Astrocyte of the hippocampus (primary cell): ENCODE data around the gene NPEPL1.
"Not testable (repeated sequence)": the region's sequence is repeated elsewhere in the genome, so short reads cannot be mapped to it uniquely, and the experiment has no call there.

Experiments
- DNase-seq: peaks from one replicate; pipeline ENCODE4 v3.0.0; 2011; ENCODE audit warnings: low read depth, low spot score

The NPEPL1 gene

GRCh38 chr20:58712806-58713731 lies 20.5 kb downstream of the NPEPL1 start:
- peak; percentile 0 for DNase-seq

DNA sequence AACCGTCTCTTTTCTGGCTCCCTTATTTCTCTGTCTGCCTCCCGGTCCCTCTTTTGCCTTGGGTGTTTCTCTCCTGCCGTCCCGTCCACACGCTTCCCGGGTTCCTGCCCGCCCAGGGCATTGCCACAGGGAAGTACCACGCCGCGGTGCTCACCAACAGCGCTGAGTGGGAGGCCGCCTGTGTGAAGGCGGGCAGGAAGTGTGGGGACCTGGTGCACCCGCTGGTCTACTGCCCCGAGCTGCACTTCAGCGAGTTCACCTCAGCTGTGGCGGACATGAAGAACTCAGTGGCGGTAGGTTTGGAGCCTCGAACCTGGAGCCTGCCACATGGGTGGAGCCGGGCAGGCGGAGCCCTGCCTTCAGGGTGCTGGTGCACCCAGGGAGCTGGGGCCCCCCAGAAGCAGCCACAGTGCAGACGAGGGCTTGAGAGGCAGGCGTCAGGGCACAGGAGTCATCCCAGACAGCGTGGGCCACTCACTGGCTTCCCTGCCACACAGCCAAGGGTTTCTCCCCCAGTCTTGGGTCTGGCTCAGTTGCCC lies 21.3 kb downstream of the NPEPL1 start:
- no peak for DNase-seq

GRCh38 chr20:58714340-58714922 lies 21.8 kb downstream of the NPEPL1 start:
- DNase-seq: peak; percentile 0

GRCh38 chr20:58714923-58715351 lies 22.3 kb downstream of the NPEPL1 start:
- DNase-seq: no peak

DNA sequence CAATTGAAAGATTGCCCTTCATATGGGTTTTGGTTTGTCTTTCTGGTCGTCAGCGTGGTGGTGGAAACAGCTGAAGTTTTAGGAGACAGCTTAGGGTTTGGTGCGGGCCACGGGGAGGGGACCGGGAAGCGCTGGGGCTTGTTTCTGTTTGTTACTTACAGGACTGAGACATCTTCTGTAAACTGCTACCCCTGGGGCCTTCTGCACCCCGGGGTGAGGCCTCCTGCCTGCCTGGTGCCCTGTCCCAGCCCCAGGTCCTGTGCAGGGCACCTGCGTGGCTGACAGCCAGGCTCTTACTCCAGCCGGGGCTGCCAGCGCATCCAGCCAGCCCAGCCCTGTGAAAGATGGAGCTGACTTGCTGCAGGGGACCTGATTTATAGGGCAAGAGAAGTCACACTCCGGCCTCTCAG lies 22.8 kb downstream of the NPEPL1 start:
- no peak for DNase-seq

GRCh38 chr20:58715801-58716475 lies 23.3 kb downstream of the NPEPL1 start:
- DNase-seq: no peak

- DNase-seq: no peak
Measured at GRCh38 chr20:58716476-58717277, 24.1 kb downstream of the NPEPL1 start.

DNA sequence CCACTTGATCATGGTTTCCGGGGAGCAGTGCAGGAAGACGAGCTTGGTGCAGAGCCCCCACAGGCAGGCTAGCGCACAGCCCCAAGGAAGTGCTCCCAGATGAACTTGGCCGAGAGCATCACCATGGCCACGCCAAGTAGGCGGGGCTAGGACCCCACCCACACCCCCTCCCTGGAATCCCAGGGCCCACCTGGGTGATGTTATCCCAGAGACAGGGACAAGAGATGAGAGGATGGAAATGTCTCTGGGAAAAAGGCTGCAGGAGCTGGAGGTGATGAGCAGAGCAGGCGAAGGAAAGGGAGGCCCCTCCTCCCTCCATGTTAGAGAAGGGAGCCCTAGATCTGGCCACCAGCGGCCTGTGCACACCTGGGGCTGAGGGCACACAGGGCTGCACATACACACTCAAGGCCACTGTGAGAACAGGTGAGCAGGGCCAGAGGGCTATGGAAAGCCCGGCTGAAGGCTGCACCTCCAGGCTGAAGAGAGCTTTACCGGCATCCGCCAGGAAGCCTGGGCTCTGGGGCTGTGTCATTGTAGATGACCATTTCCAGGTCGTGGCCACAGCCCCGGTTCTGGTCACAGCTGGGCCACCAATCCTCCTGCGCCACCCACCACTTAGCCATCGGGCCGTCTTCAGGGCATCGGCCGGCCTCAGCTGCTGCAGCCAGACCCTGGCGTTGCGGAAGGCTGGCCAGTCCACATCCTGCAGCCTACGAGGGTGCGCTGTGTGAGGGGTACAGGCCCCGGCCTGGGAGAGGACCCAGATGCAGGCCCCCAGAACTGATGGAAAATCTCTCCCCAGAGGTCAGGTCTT lies 24.9 kb downstream of the NPEPL1 start:
- no peak for DNase-seq

- no peak for DNase-seq
Measured at GRCh38 chr20:58718121-58718563, 25.5 kb downstream of the NPEPL1 start.

- no peak for DNase-seq
Measured at GRCh38 chr20:58718729-58719128, 26.1 kb downstream of the NPEPL1 start.

- DNase-seq: no peak
Measured at GRCh38 chr20:58719258-58719657, 26.7 kb downstream of the NPEPL1 start.

DNA sequence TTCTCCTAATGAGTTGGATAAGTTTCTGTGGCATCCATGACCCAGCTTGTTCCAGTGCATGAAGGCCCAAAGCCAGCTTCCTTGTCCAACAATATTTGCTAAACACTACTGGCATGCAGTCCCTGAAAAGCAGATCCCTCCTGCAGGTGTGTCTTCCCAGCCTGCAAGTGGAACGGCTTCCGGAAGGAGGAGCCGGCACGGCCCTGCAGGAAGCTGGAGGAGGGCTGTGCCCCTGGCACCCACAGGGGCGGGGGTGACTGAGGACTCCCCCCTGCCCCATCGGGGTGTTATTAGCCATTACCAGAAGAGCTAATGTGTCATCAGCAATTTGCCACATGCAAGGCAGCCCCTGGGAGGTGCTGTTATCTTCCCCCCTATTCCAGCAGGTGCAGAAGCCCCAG lies 27.4 kb downstream of the NPEPL1 start:
- DNase-seq: no peak

DNA sequence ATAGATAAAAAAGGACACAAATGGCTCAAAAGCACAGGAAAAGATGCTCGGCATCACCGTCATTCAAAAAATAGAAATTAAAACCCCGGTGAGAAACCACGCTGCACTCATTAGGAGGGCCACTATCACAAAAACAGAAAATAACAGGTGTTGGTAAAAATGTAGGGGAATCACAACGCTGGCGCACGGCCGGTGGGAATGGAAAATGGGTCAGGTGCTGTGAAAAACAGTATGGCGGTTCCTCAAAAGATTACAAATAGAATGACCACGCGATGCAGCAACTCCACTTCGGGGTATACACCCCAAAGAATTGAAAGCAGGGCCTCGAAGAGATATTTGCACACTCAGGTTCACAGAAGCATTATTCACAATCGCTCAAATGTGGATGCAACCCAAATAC lies 28.3 kb downstream of the NPEPL1 start:
- DNase-seq: no peak

DNA sequence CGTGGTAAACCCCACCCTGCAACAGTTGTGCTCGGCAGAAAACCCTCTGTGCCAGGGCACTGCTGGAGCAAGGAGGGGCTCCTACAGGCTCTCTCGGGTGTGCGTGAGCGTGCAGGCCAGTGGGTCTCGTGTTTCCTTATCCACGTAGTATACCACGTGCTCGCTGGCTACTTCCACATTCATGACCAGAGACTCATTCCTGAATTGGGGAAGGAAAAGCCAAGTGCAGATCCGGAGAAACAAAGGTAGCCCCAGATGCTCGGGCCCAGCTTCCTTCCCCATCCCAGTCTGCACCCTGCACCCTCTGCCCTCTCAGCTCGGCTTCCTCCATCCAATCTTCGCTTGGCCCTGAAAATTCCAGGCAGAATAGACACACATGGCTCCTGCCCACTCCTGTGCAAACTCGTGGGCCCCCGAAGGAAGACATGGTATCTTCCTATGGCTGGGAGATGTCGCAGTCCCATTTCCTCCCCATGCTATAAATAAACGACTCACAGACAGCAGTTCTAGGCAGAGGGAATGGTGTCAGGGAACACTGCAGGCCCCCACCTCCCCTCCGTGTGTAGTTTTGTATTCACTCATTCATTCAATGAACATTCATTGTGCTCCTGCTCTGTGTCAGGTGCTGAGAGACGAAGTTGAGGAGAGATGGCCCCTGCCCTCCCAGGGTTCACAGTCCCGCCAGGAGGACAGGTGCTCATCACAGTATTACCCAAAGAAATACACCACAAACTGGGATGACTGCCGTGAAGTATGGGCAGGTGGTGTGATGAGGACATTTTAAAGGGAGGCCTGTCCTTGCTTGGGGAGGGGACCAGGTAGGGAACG lies 29.6 kb downstream of the NPEPL1 start:
- no peak for DNase-seq

GRCh38 chr20:58722877-58723627 lies 30.5 kb downstream of the NPEPL1 start:
- no peak for DNase-seq

DNA sequence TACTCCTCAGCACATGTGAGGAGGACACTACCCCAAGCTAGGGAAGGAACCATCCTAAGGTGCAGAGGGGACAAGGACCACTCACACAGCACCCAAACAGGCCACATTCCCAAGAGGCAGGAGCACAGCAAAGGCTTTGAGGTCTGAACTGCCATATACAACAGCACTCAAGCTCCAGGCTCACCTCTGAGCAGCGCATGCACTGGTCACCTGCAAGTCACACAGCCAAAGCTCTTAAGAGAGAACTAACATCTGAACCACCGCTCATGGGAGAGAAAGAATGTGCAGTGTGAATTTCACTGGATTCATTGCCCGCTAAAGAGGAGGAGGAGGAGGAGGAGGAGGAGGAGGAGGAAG lies 31.0 kb downstream of the NPEPL1 start:
- DNase-seq: no peak

DNA sequence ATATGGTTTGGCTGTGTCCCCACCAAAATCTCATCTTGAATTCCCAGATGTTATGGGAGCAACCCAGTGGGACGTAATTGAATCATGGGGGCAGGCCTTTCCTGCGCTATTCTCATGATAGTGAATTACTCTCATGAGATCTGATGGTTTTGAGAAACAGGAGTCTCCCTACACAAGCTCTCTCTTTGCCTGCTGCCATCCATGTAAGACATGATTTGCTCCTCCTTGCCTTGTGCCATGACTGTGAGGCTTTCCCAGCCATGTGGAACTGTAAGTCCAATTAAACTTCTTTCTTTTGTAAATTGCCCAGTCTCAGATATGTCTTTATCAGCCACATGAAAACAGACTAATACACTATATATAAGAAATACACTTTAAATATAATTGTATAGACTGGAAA lies 33.6 kb downstream of the NPEPL1 start:
- not testable (repeated sequence) for DNase-seq

DNA sequence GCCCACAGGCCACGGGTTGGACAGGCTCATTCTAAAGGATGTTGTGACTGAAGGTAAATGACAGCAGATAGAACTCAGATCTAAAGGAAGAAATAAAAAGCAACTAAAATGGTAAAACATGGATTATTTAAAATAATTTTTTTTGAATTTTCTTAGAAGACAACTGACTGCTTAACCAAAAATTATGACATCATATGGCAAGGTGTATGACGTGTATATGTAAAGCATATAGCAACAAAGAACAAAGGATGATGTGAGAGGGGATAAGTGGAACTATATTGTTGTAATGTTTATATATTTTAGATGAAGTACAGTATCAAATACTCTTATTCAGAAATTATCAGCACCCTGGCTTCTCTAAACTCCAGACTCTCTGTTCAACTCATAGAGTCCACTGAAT lies 38.6 kb downstream of the NPEPL1 start:
- no peak for DNase-seq

- DNase-seq: no peak
Measured at GRCh38 chr20:58737198-58737597, 44.6 kb downstream of the NPEPL1 start.
